ENCODE results near the gene IFNK. TPM values are rescaled to one million over a fixed set of nuclear protein-coding genes. Genes with fewer than 3 reads are reported as not detected.

IFNK gene
- total RNA-seq, 1 experiment from 2014 or later, result not detected

DNA sequence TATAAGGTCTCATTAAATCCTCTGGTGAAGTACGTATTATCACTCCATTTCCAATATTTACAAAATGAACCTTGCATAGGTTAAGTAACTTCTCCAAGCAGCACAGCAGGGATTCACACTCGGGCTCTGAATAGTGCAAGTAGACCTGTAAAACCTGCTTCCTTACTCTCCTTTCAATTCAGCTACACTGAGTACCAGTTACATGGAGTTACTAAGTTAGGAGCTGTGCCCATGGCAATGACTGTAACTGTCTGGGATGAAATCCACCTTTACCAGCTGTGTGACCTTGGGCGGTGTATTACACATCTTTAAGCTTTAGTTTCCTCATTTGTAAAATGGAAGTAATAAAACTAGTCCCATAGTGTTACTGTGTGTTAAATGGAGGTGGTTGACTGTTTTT lies 21.4 kb downstream of the IFNK start:
- H2AFZ ChIP-seq (ENCODE audit: low read depth, low read length, poor library complexity, severe bottlenecking), result no peak overlapping the region
- no peaks in the 10 kb centered on the region for H3K36me3 ChIP-seq (ENCODE audit: control insufficient read depth in 1 of 2, insufficient read depth in 2 of 2, low read length in 2 of 2)
- no peaks in the 10 kb centered on the region for H4K20me1 ChIP-seq (ENCODE audit: insufficient read depth)
- no peaks in the 10 kb centered on the region for H3K9me2 ChIP-seq (ENCODE audit: insufficient read depth)
- H3K9me3 ChIP-seq (ENCODE audit: control insufficient read depth in 1 of 2, insufficient read depth in 1 of 2, low read depth in 1 of 2, low read length in 2 of 2), result no peaks in the 10 kb centered on the region
- no peak overlapping the region for H3K27ac ChIP-seq (ENCODE audit: low read depth, low read length)
- DNase-seq (ENCODE audit: low read depth, low spot score) (no peak), ATAC-seq (no peak)
- intact Hi-C loops (cut with micrococcal nuclease), result no loop called here
- TF ChIP-seq POLR2AphosphoS5 (IDR thresholded peaks at IDR 0.05; ENCODE audit: low read depth, low read length) (no peak), POLR2A (IDR thresholded peaks at IDR 0.05; ENCODE audit: borderline replicate concordance, extremely low read depth, insufficient read depth, insufficient read length) (no peak), EGR1 (IDR thresholded peaks at IDR 0.05; ENCODE audit: low read depth) (no peak), ZNF274 (IDR thresholded peaks at IDR 0.05; ENCODE audit: low read depth, low read length) (no peak), TCF7L2 (IDR thresholded peaks at IDR 0.05; ENCODE audit: borderline replicate concordance, extremely low read depth, insufficient read depth, insufficient read length) (no peak), ELF1 (IDR thresholded peaks at IDR 0.05; ENCODE audit: borderline replicate concordance, low read depth) (no peak), EZH2phosphoT487 (IDR thresholded peaks at IDR 0.05; ENCODE audit: borderline replicate concordance) (no peak)
- TF ChIP-seq, protein P1, sequence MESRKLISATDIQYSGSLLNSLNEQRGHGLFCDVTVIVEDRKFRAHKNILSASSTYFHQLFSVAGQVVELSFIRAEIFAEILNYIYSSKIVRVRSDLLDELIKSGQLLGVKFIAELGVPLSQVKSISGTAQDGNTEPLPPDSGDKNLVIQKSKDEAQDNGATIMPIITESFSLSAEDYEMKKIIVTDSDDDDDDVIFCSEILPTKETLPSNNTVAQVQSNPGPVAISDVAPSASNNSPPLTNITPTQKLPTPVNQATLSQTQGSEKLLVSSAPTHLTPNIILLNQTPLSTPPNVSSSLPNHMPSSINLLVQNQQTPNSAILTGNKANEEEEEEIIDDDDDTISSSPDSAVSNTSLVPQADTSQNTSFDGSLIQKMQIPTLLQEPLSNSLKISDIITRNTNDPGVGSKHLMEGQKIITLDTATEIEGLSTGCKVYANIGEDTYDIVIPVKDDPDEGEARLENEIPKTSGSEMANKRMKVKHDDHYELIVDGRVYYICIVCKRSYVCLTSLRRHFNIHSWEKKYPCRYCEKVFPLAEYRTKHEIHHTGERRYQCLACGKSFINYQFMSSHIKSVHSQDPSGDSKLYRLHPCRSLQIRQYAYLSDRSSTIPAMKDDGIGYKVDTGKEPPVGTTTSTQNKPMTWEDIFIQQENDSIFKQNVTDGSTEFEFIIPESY (IDR thresholded peaks at IDR 0.05; ENCODE audit: extremely low read depth, insufficient replicate concordance, low read length), result no peak
- TF ChIP-seq, protein P2, sequence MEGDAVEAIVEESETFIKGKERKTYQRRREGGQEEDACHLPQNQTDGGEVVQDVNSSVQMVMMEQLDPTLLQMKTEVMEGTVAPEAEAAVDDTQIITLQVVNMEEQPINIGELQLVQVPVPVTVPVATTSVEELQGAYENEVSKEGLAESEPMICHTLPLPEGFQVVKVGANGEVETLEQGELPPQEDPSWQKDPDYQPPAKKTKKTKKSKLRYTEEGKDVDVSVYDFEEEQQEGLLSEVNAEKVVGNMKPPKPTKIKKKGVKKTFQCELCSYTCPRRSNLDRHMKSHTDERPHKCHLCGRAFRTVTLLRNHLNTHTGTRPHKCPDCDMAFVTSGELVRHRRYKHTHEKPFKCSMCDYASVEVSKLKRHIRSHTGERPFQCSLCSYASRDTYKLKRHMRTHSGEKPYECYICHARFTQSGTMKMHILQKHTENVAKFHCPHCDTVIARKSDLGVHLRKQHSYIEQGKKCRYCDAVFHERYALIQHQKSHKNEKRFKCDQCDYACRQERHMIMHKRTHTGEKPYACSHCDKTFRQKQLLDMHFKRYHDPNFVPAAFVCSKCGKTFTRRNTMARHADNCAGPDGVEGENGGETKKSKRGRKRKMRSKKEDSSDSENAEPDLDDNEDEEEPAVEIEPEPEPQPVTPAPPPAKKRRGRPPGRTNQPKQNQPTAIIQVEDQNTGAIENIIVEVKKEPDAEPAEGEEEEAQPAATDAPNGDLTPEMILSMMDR (IDR thresholded peaks at IDR 0.05 in 2 of 3, conservative IDR thresholded peaks at IDR 0.05 in 1 of 3; ENCODE audit: borderline replicate concordance in 1 of 3, insufficient read depth in 1 of 3, low read depth in 2 of 3, low read length in 2 of 3), result no peak
- TF ChIP-seq, protein P3, sequence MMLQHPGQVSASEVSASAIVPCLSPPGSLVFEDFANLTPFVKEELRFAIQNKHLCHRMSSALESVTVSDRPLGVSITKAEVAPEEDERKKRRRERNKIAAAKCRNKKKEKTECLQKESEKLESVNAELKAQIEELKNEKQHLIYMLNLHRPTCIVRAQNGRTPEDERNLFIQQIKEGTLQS (IDR thresholded peaks at IDR 0.05), result no peak
- H3K4me1 ChIP-seq (ENCODE audit: control insufficient read depth in 1 of 2, insufficient read depth in 2 of 2, low read length in 2 of 2), result no peaks in the 10 kb centered on the region
- CTCF ChIA-PET, result interaction anchor here (1.1 kb wide), 1 partner anchor 213 kb away, joined by 3 read pairs; no protein-coding TSS in a partner anchor
- RAD21 ChIA-PET (ENCODE audit: low non-redundant PET in 1 of 2, low total read pairs in 2 of 2, uncharacterized antibody in 2 of 2, unreplicated experiment in 2 of 2), result no interaction called here
- BruUV-seq (replicated peaks), result no TSS peak
- H3K27me3 ChIP-seq (ENCODE audit: insufficient read depth, low read length), result no peaks in the 10 kb centered on the region
- H3K4me2 ChIP-seq (ENCODE audit: low read length), result no peak overlapping the region
- POLR2A ChIA-PET, result no interaction called here
- no peak overlapping the region for H3K4me3 ChIP-seq (replicated peaks in 1 of 2; ENCODE audit: low read depth in 1 of 2, low read length in 2 of 2)
- no peaks in the 10 kb centered on the region for H3K79me2 ChIP-seq (ENCODE audit: insufficient read depth, low read length)
- no peak overlapping the region for H3K9ac ChIP-seq (ENCODE audit: low read length)
